Ovary (tissue), 9 donors: Measurements from ENCODE around the gene RASSF9. TPM values are rescaled to one million over a fixed set of nuclear protein-coding genes. Genes with fewer than 3 reads are reported as not detected.

Experiments used
- DNase-seq, 5 donors: peaks; one replicate each; pipeline ENCODE4 v3.0.0-alpha.2; 2019 to 2020
- H3K27ac ChIP-seq, 2 donors: fragments of 200-600 bp; one replicate each; pipeline versions ENCODE4 v1.5.1 to v1.8.0; 2019 to 2022
- H3K27me3 ChIP-seq: fragments of 200-600 bp; one replicate; pipeline ENCODE4 v1.8.0; 2022
- H3K36me3 ChIP-seq: fragments of 200-600 bp; sonication (generic); one replicate; pipeline ENCODE4 v1.5.1; 2019
- H3K4me1 ChIP-seq: one replicate; pipeline ENCODE4 v1.8.1; 2013; ENCODE audit warnings: mild to moderate bottlenecking, moderate library complexity; ENCODE audit not compliant: insufficient read depth
- H3K4me3 ChIP-seq: fragments of 200-600 bp; sonication (generic); one replicate; pipeline ENCODE4 v1.5.1; 2017
- H3K9me3 ChIP-seq, 2 donors: fragments of 200-600 bp in 1 of 2; sonication (generic) in 1 of 2; one replicate each; pipeline versions ENCODE4 v1.5.1 to v1.8.1; 2013 to 2019; ENCODE audit warnings: mild to moderate bottlenecking in 1 of 2, moderate library complexity in 1 of 2
- EP300 ChIP-seq: sonication (generic); formaldehyde crosslinking; IDR thresholded peaks from one replicate; pipeline ENCODE4 v1.6.1; 2017; ENCODE audit warnings: antibody characterized with exemption
- POLR2A ChIP-seq: fragments of 450-650 bp; IDR thresholded peaks from one replicate; pipeline ENCODE4 v1.6.1; 2017; ENCODE audit warnings: antibody characterized with exemption, mild to moderate bottlenecking, moderate library complexity
- intact Hi-C, 4 donors: fragments of 100-400 bp; cut with DNase I; formaldehyde crosslinking; loops; one replicate each; pipeline versions ENCODE4 v1.11.0 to v1.15.1; 2022 to 2023
- polyA plus RNA-seq, 2 donors: library from polyadenylated mRNA; stranded (reverse); fragments of 200-250 nt in 1 of 2; fragments of 350-450 nt in 1 of 2; fragmentation: Illumina TruSeq in 1 of 2; extraction: RNeasy Lipid Tissue Mini Kit (QIAGEN cat#74804) in 1 of 2; gene quantifications; one replicate each; pipeline ENCODE4 v1.2.3, GENCODE V29; 2013 to 2014
- total RNA-seq, 7 donors: library from RNA; depleted of rRNA in 2 of 7; stranded (reverse); fragments of >200 nt in 2 of 7; fragmentation: NEBNext Ultra II Directional in 3 of 7; extraction: Animal tissue kit (Norgen Biotek cat#: 25700) in 3 of 7; gene quantifications; one replicate each; pipeline versions ENCODE4 v1.1.0 to v1.2.4, GENCODE V29; 2016 to 2023
- TF ChIP-seq, protein P1 (sequence below), 3 donors: fragments of 450-650 bp in 2 of 3; fragments of 200-600 bp in 1 of 3; IDR thresholded peaks; one replicate each; pipeline versions ENCODE4 v1.5.1 to v1.8.0; 2016 to 2022; ENCODE audit warnings: antibody characterized with exemption in 3 of 3, mild to moderate bottlenecking in 1 of 3
- donor health status: DM: no; HTN: no; CAD: no; lungs with moderate emphysema.
- donor health status: DM: no; HTN: no; CAD: no.
- donor health status: Bipolar disorder and iron deficiency.
- donor health status: DM: yes; HTN: yes; CAD: no.
- donor health status: DM: no; HTN: no; CAD: no.
- donor health status: DM: yes; HTN: yes; CAD: no.

The RASSF9 gene
- total and polyA plus RNA-seq, 9 donors: 0.56 to 4.9 (median 3.1) TPM

DNA sequence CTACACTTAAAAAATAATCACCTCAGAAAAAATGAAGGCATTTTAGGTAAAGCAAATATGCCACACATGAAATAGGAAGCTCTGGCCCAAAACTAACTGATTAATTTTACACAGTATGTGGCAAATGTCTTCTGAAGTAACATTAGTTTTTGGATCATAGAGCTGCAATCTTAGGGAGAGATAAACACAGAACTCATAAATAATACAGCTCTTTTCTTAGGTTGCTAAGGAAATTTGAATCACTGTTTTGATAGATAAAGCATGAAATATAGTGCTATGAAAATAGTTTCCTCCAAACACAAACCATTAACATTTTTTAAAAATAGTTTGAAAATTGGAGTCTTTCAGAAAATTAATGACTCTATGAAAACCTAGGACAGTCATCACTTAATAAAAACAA, 15.0 kb downstream of the RASSF9 start:
- Histone ChIP-seq H3K9me3 (no peaks in the 10 kb centered on the region), H3K27me3 (no peaks in the 10 kb centered on the region), H3K4me1 (no peaks in the 10 kb centered on the region), H3K27ac (no peak overlapping the region), H3K4me3 (no peak overlapping the region), H3K36me3 (no peaks in the 10 kb centered on the region)
- no peak for DNase-seq
- intact Hi-C loops: no loop called here
- TF ChIP-seq POLR2A (no peak), EP300 (no peak)
- TF ChIP-seq, protein P1, sequence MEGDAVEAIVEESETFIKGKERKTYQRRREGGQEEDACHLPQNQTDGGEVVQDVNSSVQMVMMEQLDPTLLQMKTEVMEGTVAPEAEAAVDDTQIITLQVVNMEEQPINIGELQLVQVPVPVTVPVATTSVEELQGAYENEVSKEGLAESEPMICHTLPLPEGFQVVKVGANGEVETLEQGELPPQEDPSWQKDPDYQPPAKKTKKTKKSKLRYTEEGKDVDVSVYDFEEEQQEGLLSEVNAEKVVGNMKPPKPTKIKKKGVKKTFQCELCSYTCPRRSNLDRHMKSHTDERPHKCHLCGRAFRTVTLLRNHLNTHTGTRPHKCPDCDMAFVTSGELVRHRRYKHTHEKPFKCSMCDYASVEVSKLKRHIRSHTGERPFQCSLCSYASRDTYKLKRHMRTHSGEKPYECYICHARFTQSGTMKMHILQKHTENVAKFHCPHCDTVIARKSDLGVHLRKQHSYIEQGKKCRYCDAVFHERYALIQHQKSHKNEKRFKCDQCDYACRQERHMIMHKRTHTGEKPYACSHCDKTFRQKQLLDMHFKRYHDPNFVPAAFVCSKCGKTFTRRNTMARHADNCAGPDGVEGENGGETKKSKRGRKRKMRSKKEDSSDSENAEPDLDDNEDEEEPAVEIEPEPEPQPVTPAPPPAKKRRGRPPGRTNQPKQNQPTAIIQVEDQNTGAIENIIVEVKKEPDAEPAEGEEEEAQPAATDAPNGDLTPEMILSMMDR (IDR thresholded peaks at IDR 0.05): no peak

DNA sequence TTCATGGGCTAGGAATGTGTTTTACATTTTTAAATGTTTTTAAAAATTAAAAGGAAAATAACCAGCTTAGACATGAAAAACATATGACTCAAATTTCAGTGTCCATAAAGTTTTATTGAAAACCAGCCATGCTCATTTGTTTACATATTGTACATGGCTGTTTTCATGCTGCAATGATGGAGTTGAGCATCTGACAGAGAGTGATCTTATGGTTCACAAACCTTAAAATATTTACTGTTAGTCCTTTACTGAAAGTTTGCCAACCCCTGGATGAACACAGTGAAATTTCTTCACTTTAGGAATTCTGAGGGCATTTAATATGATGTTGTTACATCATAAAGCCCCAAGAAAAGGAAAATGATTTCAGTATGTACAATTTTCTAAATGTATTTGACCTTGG, 16.1 kb downstream of the RASSF9 start:
- Histone ChIP-seq H3K36me3 (no peaks in the 10 kb centered on the region), H3K4me1 (no peaks in the 10 kb centered on the region), H3K27me3 (no peaks in the 10 kb centered on the region), H3K9me3 (no peaks in the 10 kb centered on the region), H3K4me3 (no peak overlapping the region), H3K27ac (no peak overlapping the region)
- no peak for DNase-seq
- intact Hi-C loops: no loop called here
- TF ChIP-seq POLR2A (no peak), EP300 (no peak)
- TF ChIP-seq, protein P1 (IDR thresholded peaks at IDR 0.05): no peak

DNA sequence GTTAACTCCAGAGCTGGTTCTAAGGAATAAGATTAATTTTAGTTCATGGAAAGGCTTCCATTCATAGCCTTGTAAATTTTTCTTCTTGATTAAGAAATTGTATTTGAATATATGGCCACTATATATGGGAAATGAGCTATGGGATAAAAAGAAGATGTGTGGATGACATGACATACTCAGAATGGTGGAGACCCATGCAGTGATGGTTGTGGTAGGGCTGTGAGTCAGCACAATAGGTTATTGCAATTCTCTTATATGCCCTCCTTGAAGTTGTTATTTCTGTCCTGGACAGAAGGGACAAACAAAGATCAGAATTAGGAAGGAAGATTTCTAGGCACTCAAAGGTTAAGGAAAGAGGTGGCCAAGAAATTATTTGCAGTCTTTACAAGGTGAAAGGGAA, 21.5 kb downstream of the RASSF9 start:
- DNase-seq: no peak
- no peaks in the 10 kb centered on the region for H3K9me3 ChIP-seq
- H3K27ac ChIP-seq: no peak overlapping the region
- no peak overlapping the region for H3K4me3 ChIP-seq
- no peaks in the 10 kb centered on the region for H3K27me3 ChIP-seq
- no peaks in the 10 kb centered on the region for H3K36me3 ChIP-seq
- H3K4me1 ChIP-seq: no peaks in the 10 kb centered on the region
- TF ChIP-seq EP300 (no peak), POLR2A (no peak)
- TF ChIP-seq, protein P1 (IDR thresholded peaks at IDR 0.05): no peak
- intact Hi-C loops: no loop called here

DNA sequence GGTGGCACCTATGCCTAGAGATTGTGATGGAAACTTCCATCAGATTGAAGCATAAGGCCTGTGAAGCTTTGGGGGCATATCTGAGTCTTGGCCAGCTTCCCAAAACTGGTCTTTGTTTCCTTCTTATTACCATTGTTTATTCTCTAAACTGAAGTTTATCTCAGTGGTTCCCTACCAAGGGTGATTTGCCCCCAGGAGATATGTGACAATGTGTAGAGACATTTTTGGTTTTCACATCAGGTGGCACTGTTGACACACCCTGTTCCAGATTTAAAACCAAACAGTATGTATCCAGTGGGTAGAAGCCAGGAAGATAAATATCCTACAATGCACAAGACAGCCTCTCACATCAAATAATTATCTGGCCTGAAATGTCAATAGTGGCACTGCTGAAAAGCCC, 22.1 kb downstream of the RASSF9 start:
- H3K27me3 ChIP-seq: no peaks in the 10 kb centered on the region
- no peak overlapping the region for H3K27ac ChIP-seq
- no peak for TF ChIP-seq POLR2A
- TF ChIP-seq, protein P1 (IDR thresholded peaks at IDR 0.05): no peak
- TF ChIP-seq EP300: no peak
- no peaks in the 10 kb centered on the region for H3K36me3 ChIP-seq
- no peak for DNase-seq
- H3K9me3 ChIP-seq: no peaks in the 10 kb centered on the region
- H3K4me3 ChIP-seq: no peak overlapping the region
- intact Hi-C loops: no loop called here
- H3K4me1 ChIP-seq: no peaks in the 10 kb centered on the region

DNA sequence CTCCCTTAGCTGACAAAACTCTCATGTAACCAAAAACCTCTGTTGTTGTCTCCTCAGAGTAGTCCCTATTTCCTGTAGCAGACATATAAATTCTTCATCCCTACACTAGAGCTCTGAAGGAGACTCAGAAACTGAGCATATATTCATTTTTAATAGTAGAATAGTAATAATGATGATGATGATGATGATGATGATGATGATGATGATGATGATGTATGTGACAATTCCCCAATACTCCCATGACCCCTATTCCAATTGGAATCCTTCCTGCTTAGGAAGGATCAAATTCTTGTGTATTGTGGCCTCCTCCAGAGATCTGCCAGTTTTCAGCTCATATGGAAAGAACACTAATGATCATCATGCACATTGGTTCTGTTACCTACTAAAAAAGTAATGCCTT, 26.7 kb downstream of the RASSF9 start:
- Histone ChIP-seq H3K9me3 (no peaks in the 10 kb centered on the region), H3K27me3 (no peaks in the 10 kb centered on the region), H3K4me3 (no peak overlapping the region), H3K36me3 (no peaks in the 10 kb centered on the region), H3K27ac (no peak overlapping the region), H3K4me1 (no peaks in the 10 kb centered on the region)
- TF ChIP-seq, protein P1 (IDR thresholded peaks at IDR 0.05): no peak
- no peak for TF ChIP-seq EP300
- TF ChIP-seq POLR2A: no peak
- intact Hi-C loops: no loop called here
- DNase-seq: no peak
